ENCODE measurements around the gene LENG9. TPM values are rescaled to one million over a fixed set of nuclear protein-coding genes. Genes with fewer than 3 reads are reported as not detected.

The LENG9 gene
- total RNA-seq, 1 donor: 3.3 TPM

DNA sequence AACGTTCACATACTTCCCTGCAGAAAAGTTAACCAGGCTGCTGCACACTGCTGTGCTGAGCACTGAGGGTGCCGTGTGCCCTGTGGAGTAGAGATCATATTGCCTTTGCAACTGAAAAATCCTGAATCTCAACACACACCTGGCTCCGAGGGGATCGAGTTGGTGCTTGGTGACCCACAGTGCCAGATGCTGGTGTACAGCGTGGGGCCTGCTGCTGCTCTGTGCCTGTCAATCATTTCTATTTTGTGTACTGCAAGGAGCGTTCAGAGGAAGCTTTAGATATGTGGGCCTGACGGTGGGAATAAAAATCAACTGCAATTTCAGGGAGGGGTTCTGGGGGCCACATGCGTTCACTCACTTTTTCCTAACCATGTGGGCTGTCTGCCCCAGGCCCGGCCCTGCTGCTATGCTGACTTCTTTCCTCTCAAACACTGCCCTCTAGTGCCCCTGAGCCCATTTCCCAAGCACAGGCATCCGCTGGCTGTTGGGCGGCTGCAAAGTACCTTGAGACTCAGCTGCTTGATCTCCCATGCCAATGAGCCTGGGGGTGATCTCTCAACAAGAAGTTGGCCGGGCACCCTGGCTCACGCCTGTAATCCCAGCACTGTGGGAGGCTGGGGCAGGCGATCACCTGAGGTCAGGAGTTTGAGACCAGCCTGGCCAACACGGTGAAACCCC, 24.3 kb downstream of the LENG9 start:
- Histone ChIP-seq H3K27me3 (ENCODE audit: insufficient read depth, low read length) (no peaks in the 10 kb centered on the region), H3K9me3 (ENCODE audit: low read depth, low read length) (no peaks in the 10 kb centered on the region), H3K4me3 (ENCODE audit: low read length) (no peak overlapping the region), H3K4me1 (ENCODE audit: insufficient read depth, low read length) (peaks cover 5% of the 10 kb centered on the region)

DNA sequence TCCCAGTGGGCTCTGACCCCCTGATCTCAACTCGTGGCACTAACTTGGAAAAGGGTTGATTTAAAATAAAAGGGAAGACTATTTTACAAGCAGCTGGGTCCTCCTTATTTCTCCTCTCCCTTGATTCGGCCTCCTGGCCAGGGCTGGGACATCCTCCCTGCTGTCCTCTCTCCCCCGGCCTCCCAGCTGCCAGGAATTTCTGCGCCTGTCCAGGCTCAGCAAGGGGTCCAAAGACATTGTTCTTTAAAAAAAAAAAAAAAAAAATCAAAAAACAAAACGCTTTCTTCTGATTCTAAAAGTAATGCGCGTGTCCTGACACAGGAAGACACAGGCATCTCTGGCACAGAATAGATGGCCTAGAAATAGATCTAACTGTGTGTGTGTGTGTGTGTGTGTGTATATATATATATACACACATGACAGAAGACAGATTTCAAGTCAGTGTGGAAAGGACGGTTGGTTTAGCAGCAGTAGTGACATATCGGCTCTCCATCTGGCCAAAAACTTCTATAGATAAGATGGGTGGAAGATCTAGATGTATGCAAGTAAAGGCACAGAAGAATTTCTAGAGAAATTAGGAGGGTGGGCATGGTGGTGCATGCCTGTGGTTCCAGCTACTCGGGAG, 26.8 kb downstream of the LENG9 start:
- no peaks in the 10 kb centered on the region for H3K9me3 ChIP-seq (ENCODE audit: low read depth, low read length)
- no peaks in the 10 kb centered on the region for H3K27me3 ChIP-seq (ENCODE audit: insufficient read depth, low read length)
- peaks cover 5% of the 10 kb centered on the region for H3K4me1 ChIP-seq (ENCODE audit: insufficient read depth, low read length)
- H3K4me3 ChIP-seq (ENCODE audit: low read length): no peak overlapping the region

DNA sequence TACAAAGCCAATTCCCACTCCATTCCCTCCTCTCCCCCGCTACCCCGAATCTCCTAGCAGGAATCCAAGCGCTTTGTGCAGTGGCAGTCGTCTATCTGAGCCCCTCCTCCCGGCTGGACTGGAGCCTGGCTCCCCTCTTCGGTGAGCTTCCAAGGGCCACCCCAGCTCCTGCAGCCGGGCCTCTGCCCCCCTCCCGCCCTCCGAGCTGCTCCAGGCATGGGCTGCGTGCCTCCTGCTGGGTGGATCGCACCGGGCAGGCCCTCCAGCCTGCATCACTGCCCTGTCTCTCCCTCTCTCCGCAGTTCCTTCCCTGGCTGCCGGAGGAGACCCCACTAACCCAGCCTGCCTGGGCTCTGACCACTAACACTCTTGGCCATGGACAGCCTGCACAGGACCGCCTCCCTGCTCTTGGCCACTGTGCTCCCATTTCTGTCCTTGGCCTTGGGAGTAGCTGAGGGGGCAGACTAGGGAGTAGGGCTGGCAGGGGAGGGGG, 27.5 kb downstream of the LENG9 start:
- no peaks in the 10 kb centered on the region for H3K9me3 ChIP-seq (ENCODE audit: low read depth, low read length)
- peaks cover 5% of the 10 kb centered on the region for H3K4me1 ChIP-seq (ENCODE audit: insufficient read depth, low read length)
- peaks cover 4% of the 10 kb centered on the region for H3K27me3 ChIP-seq (ENCODE audit: insufficient read depth, low read length)
- H3K4me3 ChIP-seq (ENCODE audit: low read length): no peak overlapping the region

DNA sequence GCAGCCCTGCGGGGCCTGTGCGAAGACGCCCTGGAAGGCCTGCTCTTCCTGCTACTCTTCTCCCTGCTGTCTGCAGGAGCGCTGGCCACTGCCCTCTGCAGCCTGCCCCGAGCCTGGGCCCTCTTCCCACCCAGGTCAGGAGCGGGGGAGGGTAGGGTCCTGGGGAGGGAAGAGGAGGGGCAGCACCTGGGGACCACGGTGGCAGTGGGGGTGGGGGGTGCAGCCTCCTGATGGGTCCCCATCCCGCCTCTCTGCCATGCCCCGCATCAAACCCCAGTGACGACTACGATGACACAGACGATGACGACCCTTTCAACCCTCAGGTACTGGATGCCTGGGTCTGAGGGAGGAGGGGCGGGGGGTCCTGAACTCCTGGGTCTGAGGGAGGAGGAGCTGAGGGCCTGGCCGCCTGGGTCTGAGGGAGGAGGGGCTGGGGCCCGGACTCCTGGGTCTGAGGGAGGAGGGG, 28.0 kb downstream of the LENG9 start:
- peaks cover 6% of the 10 kb centered on the region for H3K27me3 ChIP-seq (ENCODE audit: insufficient read depth, low read length)
- no peaks in the 10 kb centered on the region for H3K9me3 ChIP-seq (ENCODE audit: low read depth, low read length)
- H3K4me1 ChIP-seq (ENCODE audit: insufficient read depth, low read length): peaks cover 5% of the 10 kb centered on the region
- H3K4me3 ChIP-seq (ENCODE audit: low read length): no peak overlapping the region

DNA sequence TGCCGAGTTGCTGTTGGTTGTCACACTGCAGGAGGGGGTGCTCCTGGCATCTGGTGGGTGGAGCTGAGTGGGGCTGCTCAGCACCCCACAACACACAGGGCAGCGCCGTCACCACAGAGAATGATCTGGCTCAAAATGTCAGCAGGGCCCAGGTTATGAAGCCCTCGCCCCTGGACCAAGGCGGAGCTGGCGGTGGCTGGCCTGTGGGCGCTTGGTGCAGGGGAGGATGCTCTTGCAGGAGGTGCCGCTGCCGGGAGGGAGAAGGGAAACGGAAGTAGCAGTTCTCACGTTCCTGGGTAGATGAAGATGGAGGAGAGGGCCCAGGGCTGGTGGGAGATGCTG, 28.7 kb downstream of the LENG9 start:
- Histone ChIP-seq H3K27me3 (ENCODE audit: insufficient read depth, low read length) (peaks cover 6% of the 10 kb centered on the region), H3K4me1 (ENCODE audit: insufficient read depth, low read length) (peaks cover 5% of the 10 kb centered on the region), H3K9me3 (ENCODE audit: low read depth, low read length) (no peaks in the 10 kb centered on the region), H3K4me3 (ENCODE audit: low read length) (no peak overlapping the region)

DNA sequence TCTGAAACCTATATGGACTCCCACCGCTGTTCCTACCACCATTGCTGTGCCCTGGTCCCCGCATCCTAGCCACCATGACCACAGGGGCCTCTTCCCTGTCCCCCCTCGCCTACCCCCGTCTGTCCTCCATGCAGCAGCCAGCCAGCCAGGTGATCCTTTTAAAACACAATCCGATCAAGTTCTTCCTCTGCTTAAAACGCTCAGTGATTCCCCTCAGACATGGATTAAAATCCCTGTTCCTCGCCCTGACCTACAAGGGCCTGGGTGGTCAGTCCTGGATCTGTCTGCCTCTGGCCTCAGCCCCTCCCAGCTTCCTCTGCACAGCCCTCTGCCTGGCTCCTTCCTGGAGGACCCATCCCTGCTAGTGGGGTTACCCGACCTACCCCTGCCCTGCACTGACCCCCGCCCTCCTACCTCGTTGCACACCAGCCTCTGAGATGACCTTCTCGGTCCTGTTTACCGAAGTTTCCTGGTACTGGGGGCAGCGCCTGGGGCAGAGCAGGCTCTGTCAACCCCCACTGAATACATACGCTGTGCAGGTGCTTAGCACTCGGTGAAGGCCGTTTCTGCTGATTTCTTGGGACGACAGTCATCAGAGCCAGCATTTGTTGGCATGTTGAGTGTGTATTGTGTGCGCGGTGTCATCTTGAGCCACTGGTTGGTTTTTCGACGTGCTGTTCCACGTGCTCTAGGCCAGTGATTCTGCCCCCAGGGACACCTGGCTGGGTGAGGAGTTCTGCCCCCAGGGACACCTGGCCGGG, 29.3 kb downstream of the LENG9 start:
- H3K9me3 ChIP-seq (ENCODE audit: low read depth, low read length): no peaks in the 10 kb centered on the region
- H3K4me1 ChIP-seq (ENCODE audit: insufficient read depth, low read length): peaks cover 5% of the 10 kb centered on the region
- no peak overlapping the region for H3K4me3 ChIP-seq (ENCODE audit: low read length)
- peaks cover 9% of the 10 kb centered on the region for H3K27me3 ChIP-seq (ENCODE audit: insufficient read depth, low read length)

DNA sequence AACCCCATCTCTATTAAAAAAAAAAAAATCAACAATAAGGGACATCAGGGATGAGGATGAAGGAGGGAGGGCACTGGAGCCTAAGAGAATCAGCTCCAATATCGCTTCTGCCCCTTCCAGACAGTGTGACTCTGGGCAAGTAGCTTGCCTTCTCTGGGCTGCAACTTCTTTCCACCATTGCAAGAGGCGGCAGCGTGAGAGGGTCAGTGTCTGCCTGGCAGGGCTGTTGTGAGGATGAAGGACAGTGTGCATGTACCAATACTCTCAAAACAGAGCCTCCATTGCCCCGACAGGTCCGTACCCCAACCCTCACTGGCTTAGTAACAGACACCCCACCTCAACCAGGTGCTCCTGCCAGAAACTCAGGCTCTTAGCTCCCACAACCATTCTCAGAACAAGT, 29.9 kb downstream of the LENG9 start:
- H3K27me3 ChIP-seq (ENCODE audit: insufficient read depth, low read length): peaks cover 9% of the 10 kb centered on the region
- no peaks in the 10 kb centered on the region for H3K9me3 ChIP-seq (ENCODE audit: low read depth, low read length)

DNA sequence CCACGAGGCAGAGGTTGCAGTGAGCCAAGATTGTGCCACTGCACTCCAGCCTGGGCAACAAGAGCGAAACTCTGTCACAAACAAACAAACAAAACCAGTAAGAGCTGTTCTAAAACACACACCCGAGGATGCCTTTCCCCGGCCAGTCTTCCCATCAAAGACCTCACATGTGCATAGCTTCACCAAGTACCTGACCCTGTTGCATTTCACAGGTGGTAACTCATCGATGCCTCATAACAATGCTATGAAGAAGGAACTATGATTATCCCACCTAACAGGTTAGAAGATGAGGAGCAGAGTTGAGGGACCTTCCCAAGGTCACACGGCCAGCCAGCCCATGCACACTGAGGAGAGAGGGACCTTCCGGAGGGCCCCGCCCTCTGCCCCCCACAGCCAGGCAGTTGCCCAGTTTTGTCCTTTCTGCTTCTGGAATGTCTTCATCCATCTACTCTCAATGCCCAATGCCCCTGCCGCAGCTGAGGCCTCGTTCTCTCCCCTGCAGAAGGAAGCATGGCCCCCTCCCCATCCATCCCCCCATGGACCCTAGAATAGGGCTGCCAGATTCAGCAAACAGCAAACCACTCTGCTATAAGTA, 31.3 kb downstream of the LENG9 start:
- peaks cover 9% of the 10 kb centered on the region for H3K27me3 ChIP-seq (ENCODE audit: insufficient read depth, low read length)
- no peak overlapping the region for H3K4me3 ChIP-seq (ENCODE audit: low read length)
- peaks cover 5% of the 10 kb centered on the region for H3K4me1 ChIP-seq (ENCODE audit: insufficient read depth, low read length)
- no peaks in the 10 kb centered on the region for H3K9me3 ChIP-seq (ENCODE audit: low read depth, low read length)

More for the DNA sequence above, 29.9 kb downstream of the LENG9 start:
- Histone ChIP-seq H3K4me3 (ENCODE audit: low read length) (no peak overlapping the region), H3K4me1 (ENCODE audit: insufficient read depth, low read length) (peaks cover 5% of the 10 kb centered on the region)

DNA sequence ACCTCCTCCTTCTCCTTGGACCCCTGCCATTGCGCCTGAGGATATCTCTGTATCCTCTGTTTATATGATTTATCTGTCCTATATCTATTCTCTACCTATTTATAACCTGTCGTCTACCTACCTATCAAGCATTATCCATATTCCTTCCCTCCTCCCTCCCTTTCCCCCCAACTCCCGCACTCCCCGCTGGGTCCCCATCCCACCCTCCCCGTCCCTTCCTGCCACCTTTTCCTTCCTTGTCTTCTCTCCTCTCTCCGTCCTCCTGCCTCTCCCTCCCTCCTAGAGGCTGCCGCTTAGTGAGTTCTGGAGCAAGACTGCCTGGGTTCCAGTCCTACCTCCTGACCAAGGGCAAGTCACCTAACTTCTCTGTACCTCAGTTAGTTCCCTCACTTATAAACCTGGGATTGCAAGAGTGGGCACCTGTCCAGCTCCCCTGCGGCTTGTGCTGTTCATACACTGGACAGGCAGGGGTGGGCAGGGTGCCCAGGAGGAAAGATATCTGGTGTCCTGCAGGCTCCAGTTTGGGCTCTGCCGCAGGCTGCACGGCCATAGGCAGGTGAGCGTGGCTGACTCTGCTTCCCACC, 32.2 kb downstream of the LENG9 start:
- peaks cover 5% of the 10 kb centered on the region for H3K4me1 ChIP-seq (ENCODE audit: insufficient read depth, low read length)
- no peaks in the 10 kb centered on the region for H3K9me3 ChIP-seq (ENCODE audit: low read depth, low read length)
- H3K27me3 ChIP-seq (ENCODE audit: insufficient read depth, low read length): peaks cover 9% of the 10 kb centered on the region
- no peak overlapping the region for H3K4me3 ChIP-seq (ENCODE audit: low read length)

DNA sequence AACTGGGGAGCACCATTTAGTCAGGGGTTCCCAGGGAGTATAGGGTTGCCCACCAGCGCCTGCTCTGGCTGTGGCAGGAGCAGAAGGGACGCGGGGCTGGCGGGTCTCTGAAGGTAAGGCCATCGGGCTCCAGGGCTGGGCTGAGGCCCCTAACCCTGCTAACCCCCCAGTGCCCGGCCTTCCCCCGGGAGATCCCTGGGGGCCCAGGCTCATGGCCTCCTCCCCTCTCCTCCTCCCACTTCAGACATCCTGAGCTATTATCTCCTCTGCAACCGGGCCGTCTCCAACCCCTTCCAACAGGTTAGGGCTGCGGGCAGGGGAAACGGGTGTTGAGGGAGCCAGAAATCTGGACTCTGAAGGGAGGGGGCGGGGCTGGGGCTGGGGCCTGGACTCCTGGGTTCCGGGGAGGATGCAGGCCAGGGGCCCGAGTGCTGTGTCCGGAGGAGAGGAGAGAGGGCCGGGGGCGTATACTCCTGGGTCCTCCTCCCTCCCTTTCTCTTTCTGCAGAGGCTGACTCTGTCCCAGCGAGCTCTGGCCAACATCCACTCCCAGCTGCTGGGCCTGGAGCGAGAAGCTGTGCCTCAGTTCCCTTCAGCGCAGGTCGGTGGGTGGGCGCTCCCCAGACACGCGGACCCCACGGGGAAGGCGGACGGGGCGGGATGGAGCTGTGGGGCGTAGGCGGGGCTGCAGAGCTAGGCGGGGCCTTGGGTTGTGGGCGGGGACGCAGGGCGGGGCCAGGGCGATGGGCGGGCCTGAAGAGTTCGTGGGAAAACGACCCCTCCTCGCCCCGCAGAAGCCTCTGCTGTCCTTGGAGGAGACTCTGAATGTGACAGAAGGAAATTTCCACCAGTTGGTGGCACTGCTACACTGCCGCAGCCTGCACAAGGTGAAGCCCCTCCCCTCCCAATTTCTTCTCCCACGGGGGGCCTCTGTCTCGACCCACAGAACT, 33.0 kb downstream of the LENG9 start:
- Histone ChIP-seq H3K4me3 (ENCODE audit: low read length) (no peak overlapping the region), H3K4me1 (ENCODE audit: insufficient read depth, low read length) (peaks cover 5% of the 10 kb centered on the region), H3K27me3 (ENCODE audit: insufficient read depth, low read length) (peaks cover 9% of the 10 kb centered on the region), H3K9me3 (ENCODE audit: low read depth, low read length) (no peaks in the 10 kb centered on the region)

DNA sequence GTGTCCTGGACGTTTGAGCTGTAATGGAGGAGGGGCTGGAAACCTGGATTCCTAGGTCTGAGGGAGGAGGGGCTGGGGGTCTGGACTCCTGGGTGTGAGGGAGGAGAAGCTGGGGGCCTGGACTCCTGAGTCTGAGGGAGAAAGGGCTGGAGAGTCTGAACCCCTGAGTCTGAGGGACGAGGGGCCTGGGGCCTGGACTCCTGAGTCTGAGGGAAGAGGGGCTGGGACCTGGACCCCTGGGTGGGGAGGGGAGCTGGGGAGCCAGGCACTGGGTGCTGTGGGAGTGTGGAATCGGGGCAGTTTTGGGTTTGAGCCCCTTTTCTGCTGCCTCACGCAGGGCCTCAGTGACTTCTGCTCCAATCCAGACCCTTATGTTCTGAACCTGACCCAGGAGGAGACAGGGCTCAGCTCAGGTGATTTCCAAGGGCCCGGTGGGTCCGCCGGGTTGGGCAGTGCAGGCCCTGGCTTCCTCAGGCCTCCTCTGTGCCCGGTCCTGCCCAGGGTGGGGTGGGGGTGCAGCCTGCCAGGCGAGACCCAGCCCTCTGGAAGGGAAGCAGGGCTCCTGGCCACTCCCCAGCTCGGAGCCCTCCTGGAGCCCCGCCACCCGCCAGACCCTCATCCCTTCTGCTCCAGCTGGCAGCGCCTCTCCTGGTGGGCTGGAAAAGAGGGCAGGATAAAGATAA, 33.9 kb downstream of the LENG9 start:
- no peaks in the 10 kb centered on the region for H3K9me3 ChIP-seq (ENCODE audit: low read depth, low read length)
- H3K4me1 ChIP-seq (ENCODE audit: insufficient read depth, low read length): peaks cover under 1% of the 10 kb centered on the region
- peaks cover 9% of the 10 kb centered on the region for H3K27me3 ChIP-seq (ENCODE audit: insufficient read depth, low read length)
- H3K4me3 ChIP-seq (ENCODE audit: low read length): no peak overlapping the region

DNA sequence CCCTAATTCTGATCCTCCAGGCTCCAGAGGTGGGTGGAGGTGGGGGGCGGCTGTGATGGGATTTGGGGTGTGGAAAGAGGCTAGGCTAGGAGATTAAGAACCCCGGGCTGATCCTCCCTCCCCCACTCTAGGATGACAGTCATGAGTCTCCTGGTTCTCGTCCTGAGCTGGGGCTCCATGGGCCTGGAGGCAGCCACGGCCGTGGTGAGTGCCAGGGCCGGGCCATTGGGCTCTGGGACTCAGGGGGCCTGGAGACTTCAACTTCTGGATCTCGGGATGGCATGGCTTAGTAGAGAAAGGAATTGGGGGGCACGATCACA, 34.4 kb downstream of the LENG9 start:
- H3K4me3 ChIP-seq (ENCODE audit: low read length): no peak overlapping the region
- peaks cover 9% of the 10 kb centered on the region for H3K27me3 ChIP-seq (ENCODE audit: insufficient read depth, low read length)
- no peaks in the 10 kb centered on the region for H3K4me1 ChIP-seq (ENCODE audit: insufficient read depth, low read length)
- no peaks in the 10 kb centered on the region for H3K9me3 ChIP-seq (ENCODE audit: low read depth, low read length)

DNA sequence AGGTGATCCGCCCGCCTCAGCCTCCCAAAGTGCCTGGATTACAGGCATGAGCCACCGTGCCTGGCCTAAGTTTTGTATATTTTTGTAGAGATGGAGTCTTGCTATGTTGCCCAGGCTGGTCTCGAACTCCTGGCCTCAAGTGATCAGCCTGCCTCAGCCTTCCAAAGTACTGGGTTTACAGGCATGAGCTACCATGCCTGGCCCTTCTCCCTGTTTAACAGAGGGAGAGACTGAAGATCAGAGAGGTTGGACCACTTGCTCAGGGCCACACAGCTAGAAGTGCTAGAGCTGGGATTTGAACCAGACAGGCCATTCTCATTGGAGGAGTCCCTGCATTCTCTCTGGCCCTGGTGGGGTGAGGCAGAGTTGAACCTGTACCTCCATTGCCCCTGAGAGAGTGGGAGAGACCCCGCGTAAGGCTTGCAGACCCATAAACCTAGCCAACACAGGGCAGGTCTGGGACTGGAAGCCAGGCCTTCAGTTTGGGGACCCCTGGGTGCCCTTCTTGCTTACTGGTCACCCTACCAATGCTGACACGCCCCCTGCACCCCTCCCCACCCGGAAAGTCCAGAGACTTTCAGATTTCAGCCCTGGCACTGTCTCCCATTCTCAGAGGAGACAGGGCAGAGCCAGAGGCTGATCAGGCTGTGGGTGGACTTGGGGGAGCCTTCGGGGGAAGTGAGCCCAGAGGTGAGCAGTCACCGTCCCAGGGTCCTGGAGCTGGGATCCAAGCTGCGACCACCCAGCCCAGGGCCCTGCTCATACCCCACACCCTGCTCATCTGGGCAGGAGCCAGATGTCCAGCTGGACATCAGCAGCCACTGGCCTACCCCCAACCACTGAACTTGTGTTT, 35.0 kb downstream of the LENG9 start:
- Histone ChIP-seq H3K9me3 (ENCODE audit: low read depth, low read length) (no peaks in the 10 kb centered on the region), H3K27me3 (ENCODE audit: insufficient read depth, low read length) (peaks cover 9% of the 10 kb centered on the region), H3K4me1 (ENCODE audit: insufficient read depth, low read length) (no peaks in the 10 kb centered on the region), H3K4me3 (ENCODE audit: low read length) (no peak overlapping the region)

Data from mononuclear cell (primary cell).